ENCODE data around the gene ZNF585A.

DNA sequence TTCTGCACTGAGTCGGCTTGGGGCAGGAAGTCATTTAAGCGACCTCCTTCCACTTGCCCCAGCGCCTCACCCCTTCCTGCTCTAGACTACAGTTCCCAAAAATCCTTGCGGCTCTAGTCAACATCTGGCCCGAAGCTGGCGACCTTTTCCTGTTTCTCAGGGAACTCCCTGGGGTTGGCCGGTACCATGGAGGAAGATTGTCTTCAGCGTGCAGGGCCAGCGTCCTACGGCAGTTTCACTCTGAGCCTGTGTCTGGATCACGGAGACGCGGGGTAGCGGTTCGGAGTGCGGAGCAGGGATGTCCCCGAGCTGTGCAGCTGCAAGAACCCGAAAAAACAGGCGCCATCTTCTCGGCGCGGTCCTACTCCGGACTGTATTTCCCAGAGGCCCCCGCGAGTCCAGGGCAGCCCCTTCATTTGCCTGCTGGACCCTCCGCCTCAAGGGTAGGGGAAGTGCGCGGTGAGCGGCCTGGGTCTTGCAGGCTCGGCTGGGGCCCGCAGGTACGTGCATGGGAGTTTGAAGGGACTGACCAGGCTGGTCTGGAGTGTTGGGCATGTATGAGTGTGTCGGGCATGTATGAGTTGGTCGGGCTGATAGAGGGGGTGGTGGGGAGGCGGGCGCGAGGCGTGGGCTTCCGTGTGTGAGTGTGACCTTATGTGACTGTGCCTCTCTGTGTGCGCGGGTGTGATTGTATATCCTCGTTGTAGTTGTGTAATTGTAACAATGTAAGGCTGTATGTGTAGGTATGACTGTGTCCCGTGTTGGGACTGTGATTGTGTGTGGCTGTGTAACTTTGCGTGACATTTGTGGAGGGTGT, 45.5 kb upstream of the ZNF585A start, which contains the start of gene ZNF383:
- no peak for TF ChIP-seq CTCF (IDR thresholded peaks at IDR 0.05; ENCODE audit: control extremely low read depth in 1 of 3, insufficient read depth in 1 of 3, low read depth in 1 of 3, low read length in 3 of 3)
- TF ChIP-seq SP1 (IDR thresholded peaks at IDR 0.05; ENCODE audit: low read depth, low read length): 0 out of 2 replicates have a peak, but pooled peaks have one; percentile 33
- TF ChIP-seq YY1 (IDR thresholded peaks at IDR 0.05; ENCODE audit: low read depth, low read length): peak; percentile 94
- TF ChIP-seq EP300 (IDR thresholded peaks at IDR 0.05; ENCODE audit: borderline replicate concordance in 1 of 2, low read depth in 2 of 2, low read length in 2 of 2): no peak
- no peak for TF ChIP-seq EZH2 (IDR thresholded peaks at IDR 0.05; ENCODE audit: low read depth, low read length, severe bottlenecking)
- peak; percentile 91 for TF ChIP-seq TAF1 (IDR thresholded peaks at IDR 0.05; ENCODE audit: low read depth, low read length)
- TF ChIP-seq, protein P1, sequence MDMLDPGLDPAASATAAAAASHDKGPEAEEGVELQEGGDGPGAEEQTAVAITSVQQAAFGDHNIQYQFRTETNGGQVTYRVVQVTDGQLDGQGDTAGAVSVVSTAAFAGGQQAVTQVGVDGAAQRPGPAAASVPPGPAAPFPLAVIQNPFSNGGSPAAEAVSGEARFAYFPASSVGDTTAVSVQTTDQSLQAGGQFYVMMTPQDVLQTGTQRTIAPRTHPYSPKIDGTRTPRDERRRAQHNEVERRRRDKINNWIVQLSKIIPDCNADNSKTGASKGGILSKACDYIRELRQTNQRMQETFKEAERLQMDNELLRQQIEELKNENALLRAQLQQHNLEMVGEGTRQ (IDR thresholded peaks at IDR 0.05; ENCODE audit: low read length): no peak
- peak; percentile 64 to 93 for TF ChIP-seq POLR2A (IDR thresholded peaks at IDR 0.05; ENCODE audit: control extremely low read depth in 1 of 2, low read depth in 2 of 2, low read length in 2 of 2)

Measured in H1 (cell line).